Measurements from ENCODE around the gene DDR1. TPM values are rescaled to one million over a fixed set of nuclear protein-coding genes. Genes with fewer than 3 reads are reported as not detected.
A peak's percentile ranks its signal among the peaks of the same experiment; 100 is the strongest.

The DDR1 gene
- total RNA-seq, 1 donor from 2014 or later = 8.2 TPM

DNA sequence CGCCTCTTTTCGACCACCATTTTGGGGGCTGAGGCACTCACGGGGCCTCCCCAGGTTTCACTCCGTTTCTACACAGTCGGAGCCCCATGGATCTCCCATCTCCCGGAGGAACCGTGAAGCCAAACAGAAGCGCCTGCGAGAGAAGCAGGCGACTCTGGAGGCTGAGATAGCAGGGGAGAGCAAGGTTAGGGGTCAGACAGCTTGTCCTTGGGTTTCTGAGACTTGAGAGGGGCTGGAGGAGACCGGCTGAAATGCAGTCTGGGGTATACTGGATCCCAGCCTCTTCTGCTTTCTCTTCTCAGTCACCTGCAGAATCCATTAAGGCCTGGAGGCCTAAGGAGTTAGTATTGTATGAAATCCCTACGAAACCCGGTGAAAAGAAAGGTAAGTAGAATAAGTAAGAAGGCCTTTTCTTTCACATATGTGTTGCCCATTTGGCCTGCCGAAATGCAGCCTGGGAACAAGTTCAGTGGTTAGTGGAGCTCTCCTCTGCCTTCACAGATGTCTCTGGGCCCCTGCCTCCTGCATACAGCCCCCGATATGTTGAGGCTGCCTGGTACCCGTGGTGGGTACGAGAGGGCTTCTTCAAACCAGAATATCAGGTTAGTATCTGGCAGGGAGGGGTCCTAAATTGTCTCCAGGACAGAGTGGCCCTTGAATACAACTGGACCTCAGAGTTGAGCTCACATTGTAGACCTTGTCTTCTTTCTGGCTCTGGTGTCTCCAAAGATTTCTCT, 30.7 kb downstream of the DDR1 start:
- TF ChIP-seq, protein P1, sequence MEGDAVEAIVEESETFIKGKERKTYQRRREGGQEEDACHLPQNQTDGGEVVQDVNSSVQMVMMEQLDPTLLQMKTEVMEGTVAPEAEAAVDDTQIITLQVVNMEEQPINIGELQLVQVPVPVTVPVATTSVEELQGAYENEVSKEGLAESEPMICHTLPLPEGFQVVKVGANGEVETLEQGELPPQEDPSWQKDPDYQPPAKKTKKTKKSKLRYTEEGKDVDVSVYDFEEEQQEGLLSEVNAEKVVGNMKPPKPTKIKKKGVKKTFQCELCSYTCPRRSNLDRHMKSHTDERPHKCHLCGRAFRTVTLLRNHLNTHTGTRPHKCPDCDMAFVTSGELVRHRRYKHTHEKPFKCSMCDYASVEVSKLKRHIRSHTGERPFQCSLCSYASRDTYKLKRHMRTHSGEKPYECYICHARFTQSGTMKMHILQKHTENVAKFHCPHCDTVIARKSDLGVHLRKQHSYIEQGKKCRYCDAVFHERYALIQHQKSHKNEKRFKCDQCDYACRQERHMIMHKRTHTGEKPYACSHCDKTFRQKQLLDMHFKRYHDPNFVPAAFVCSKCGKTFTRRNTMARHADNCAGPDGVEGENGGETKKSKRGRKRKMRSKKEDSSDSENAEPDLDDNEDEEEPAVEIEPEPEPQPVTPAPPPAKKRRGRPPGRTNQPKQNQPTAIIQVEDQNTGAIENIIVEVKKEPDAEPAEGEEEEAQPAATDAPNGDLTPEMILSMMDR (IDR thresholded peaks at IDR 0.05; ENCODE audit: unreplicated experiment) = no peak
- H3K36me3 Mint-ChIP-seq (ENCODE audit: low read depth, unreplicated experiment) = peaks cover 23% of the 10 kb centered on the region
- H3K27ac Mint-ChIP-seq (ENCODE audit: unreplicated experiment) = no peak overlapping the region
- no peaks in the 10 kb centered on the region for H3K9me3 Mint-ChIP-seq (ENCODE audit: unreplicated experiment)
- peaks cover 4% of the 10 kb centered on the region for H3K4me1 Mint-ChIP-seq (ENCODE audit: unreplicated experiment)
- H3K27me3 Mint-ChIP-seq (ENCODE audit: unreplicated experiment) = peaks cover 3% of the 10 kb centered on the region
- peak overlapping the region; percentile 76 for H3K4me3 Mint-ChIP-seq (ENCODE audit: unreplicated experiment)
- no peak for DNase-seq (ENCODE audit: low spot score)

DNA sequence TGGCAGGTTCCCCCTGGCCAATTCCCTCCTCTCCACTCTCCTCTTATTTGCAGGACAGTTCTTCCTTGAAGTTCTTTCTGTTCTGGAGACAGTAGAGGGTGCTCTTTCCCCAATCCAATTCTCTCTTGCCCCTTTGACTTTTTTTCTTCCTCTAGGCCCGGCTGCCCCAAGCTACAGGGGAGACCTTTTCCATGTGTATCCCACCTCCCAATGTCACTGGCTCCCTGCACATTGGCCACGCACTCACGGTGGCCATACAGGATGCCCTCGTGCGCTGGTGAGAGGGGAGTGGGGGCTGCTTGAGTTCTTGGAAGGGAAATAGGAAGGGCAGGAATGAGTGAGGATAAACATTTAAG, 31.2 kb downstream of the DDR1 start:
- Mint-ChIP-seq H3K27ac (ENCODE audit: unreplicated experiment) (no peak overlapping the region), H3K4me1 (ENCODE audit: unreplicated experiment) (peaks cover 4% of the 10 kb centered on the region), H3K9me3 (ENCODE audit: unreplicated experiment) (no peaks in the 10 kb centered on the region), H3K27me3 (ENCODE audit: unreplicated experiment) (peaks cover 3% of the 10 kb centered on the region), H3K36me3 (ENCODE audit: low read depth, unreplicated experiment) (peaks cover 23% of the 10 kb centered on the region), H3K4me3 (ENCODE audit: unreplicated experiment) (no peak overlapping the region)
- DNase-seq (ENCODE audit: low spot score) = peak; percentile 25
- TF ChIP-seq, protein P1 (IDR thresholded peaks at IDR 0.05; ENCODE audit: unreplicated experiment) = no peak

DNA sequence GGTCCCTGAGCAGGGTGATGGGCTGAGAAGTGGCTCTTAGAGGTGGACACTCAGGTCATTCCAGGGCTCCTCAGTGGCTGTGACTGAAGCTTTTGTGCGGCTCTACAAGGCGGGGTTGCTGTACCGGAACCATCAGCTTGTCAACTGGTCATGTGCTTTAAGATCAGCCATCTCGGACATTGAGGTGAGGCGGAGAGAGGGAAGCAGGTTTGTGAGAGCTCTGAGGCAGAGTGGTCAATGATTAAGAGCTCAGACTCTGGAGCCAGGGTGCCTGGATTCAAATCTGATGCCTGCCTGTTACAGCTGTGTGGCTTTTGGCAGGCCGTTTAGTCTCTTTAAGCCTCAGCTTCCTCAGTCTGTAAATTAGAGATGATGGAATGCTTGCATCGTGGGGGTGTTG, 32.7 kb downstream of the DDR1 start:
- H3K4me1 Mint-ChIP-seq (ENCODE audit: unreplicated experiment) = peaks cover 4% of the 10 kb centered on the region
- TF ChIP-seq, protein P1 (IDR thresholded peaks at IDR 0.05; ENCODE audit: unreplicated experiment) = no peak
- peaks cover 9% of the 10 kb centered on the region for H3K36me3 Mint-ChIP-seq (ENCODE audit: low read depth, unreplicated experiment)
- H3K27me3 Mint-ChIP-seq (ENCODE audit: unreplicated experiment) = peaks cover 2% of the 10 kb centered on the region
- no peaks in the 10 kb centered on the region for H3K9me3 Mint-ChIP-seq (ENCODE audit: unreplicated experiment)
- DNase-seq (ENCODE audit: low spot score) = no peak
- H3K4me3 Mint-ChIP-seq (ENCODE audit: unreplicated experiment) = peak overlapping the region; percentile 42
- H3K27ac Mint-ChIP-seq (ENCODE audit: unreplicated experiment) = no peak overlapping the region

DNA sequence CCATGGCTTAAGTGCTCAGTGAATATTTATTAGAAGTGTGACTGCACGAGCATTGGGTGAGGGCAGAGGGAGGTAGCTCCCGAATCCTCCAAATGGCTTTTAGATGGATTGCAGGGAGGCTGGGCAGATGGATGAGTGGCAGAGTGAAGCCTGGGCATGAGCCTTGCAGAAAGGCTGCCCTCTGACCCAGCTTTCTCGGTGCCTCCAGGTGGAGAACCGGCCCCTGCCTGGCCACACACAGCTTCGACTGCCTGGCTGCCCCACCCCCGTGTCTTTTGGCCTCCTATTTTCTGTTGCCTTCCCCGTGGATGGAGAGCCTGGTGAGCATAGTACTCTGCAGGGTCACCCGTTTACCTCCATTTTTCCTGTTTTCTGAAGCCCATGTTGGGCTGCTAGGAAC, 33.2 kb downstream of the DDR1 start:
- no peak for DNase-seq (ENCODE audit: low spot score)
- Mint-ChIP-seq H3K36me3 (ENCODE audit: low read depth, unreplicated experiment) (peaks cover 5% of the 10 kb centered on the region), H3K27me3 (ENCODE audit: unreplicated experiment) (peaks cover 2% of the 10 kb centered on the region), H3K9me3 (ENCODE audit: unreplicated experiment) (no peaks in the 10 kb centered on the region), H3K4me3 (ENCODE audit: unreplicated experiment) (no peak overlapping the region), H3K4me1 (ENCODE audit: unreplicated experiment) (peaks cover 4% of the 10 kb centered on the region), H3K27ac (ENCODE audit: unreplicated experiment) (no peak overlapping the region)
- TF ChIP-seq, protein P1 (IDR thresholded peaks at IDR 0.05; ENCODE audit: unreplicated experiment) = no peak

DNA sequence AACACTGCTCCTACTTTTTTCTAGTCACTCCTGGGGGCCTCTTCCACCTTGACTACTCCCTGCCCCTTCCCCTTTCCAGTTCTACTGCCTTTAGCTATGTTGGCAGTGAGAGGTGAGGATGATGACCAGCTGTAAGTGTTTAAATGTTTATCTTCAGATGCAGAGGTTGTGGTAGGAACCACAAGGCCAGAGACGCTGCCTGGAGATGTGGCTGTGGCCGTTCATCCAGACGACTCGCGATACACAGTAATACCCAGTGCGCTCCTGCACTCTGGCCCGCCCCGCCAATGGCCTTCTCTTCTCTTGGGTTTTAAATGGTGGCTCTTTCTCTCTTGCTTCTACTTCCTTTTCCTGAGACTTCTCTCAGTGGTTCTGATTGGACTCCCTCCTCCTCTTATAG, 34.4 kb downstream of the DDR1 start:
- H3K4me1 Mint-ChIP-seq (ENCODE audit: unreplicated experiment) = peaks cover 4% of the 10 kb centered on the region
- no peaks in the 10 kb centered on the region for H3K9me3 Mint-ChIP-seq (ENCODE audit: unreplicated experiment)
- peaks cover 2% of the 10 kb centered on the region for H3K27me3 Mint-ChIP-seq (ENCODE audit: unreplicated experiment)
- peaks cover 3% of the 10 kb centered on the region for H3K36me3 Mint-ChIP-seq (ENCODE audit: low read depth, unreplicated experiment)
- DNase-seq (ENCODE audit: low spot score) = no peak
- no peak overlapping the region for H3K4me3 Mint-ChIP-seq (ENCODE audit: unreplicated experiment)
- H3K27ac Mint-ChIP-seq (ENCODE audit: unreplicated experiment) = no peak overlapping the region
- TF ChIP-seq, protein P1 (IDR thresholded peaks at IDR 0.05; ENCODE audit: unreplicated experiment) = no peak

Data from endothelial cell (in vitro differentiated cells).